GM15510 (cell line): ENCODE results near the gene HAND2.

Experiments
- POLR2A ChIP-seq: IDR thresholded peaks from 3 replicates; pipeline ENCODE4 v1.6.1; 2011; ENCODE audit warnings: borderline replicate concordance; ENCODE audit not compliant: insufficient read length; ENCODE audit errors: extremely low read depth

The HAND2 gene

DNA sequence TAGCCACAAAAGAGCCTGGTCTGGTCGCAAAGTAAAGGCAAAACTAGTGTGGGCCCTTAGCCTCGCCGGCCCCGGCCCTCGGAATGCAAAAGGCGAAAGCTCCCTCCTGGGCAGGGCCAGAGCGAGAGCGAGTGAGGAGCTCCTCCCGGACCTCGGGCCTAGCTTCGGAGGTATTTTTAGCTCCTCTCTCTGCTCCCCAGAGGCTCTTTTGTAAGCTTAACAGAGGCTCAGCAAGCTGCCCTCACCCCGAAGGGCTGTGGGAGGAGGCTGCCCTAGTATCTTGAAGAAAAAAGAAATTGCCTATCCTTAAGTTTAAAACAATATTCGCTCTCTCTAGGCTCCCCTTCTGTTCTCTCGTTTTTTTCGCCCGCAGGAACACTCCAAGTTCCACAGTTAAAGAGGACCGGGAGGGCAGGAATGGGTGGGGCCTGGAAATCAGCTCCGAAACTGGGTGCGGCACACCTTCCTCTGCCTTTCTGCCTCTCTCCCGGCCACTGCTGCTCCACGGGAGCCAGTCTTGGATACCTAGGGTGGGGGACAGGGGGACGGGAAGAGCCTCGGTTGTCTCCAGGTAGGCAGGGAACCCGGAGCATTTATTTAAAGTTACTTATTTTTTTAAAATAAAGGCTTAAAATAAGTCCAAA is 12.1 kb downstream of the HAND2 start:
- TF ChIP-seq POLR2A, result no peak

DNA sequence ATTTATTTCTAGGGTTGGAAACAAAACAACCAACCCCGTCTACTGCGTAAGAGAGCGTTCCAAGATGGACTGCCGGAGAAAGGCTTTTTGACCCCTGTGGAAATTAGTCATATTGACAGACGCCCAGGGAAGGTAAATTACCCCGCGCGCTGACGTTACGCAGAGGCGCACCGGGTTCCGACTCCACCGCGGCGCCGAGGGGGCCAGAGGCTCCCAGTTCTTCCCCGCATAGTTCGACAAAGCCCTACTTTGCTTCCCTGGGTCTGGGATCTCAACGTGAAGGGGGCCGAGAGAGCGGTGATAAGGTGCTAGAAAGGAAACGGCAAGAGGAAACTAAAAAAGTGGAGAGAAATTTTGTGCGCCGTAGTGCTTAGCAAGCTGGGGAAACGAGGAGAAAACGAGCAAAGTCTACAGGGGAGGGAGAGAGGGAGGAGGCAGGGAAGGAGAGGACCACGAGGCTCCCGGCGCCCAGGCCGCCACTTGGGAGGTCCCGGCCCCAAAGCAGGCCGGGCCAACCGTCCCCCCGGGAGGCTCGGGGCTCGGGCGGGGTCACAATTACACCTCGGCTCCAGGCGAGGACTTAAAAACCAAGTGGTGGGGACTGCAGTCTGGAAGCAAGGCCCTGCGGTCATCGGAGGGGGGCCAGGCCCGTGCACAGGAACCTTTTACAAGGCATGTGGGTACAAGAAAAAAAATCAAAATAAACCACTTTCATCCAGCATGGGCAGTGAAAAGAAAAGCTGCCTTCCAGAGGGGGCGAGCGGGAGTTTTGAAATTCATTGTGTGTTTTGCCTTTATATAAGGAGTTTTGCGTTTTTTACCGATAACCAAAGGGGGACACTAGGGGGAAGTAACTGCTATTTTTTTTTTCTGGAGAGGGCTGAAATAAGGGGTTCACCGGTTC is 13.2 kb downstream of the HAND2 start:
- TF ChIP-seq POLR2A, result no peak

DNA sequence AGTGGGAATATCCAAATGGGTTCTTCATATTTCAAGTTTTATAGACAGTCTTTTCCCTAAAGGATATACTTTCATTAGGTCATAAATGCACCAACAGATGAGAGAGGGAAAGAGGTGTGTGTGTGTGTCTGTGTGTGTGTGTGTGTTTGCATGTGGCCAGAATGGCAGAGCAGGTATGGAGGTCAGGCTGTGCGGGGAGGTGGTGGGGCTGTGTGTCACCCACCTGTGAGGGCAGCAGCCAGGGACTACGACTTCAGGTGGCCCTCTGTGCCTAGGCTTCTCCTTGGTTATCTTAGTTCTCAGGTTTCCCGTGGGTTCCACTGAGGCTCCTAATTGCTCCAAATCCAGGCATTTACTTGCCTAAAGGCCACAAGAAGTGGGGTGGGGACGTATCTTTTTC is 14.6 kb downstream of the HAND2 start:
- no peak for TF ChIP-seq POLR2A

DNA sequence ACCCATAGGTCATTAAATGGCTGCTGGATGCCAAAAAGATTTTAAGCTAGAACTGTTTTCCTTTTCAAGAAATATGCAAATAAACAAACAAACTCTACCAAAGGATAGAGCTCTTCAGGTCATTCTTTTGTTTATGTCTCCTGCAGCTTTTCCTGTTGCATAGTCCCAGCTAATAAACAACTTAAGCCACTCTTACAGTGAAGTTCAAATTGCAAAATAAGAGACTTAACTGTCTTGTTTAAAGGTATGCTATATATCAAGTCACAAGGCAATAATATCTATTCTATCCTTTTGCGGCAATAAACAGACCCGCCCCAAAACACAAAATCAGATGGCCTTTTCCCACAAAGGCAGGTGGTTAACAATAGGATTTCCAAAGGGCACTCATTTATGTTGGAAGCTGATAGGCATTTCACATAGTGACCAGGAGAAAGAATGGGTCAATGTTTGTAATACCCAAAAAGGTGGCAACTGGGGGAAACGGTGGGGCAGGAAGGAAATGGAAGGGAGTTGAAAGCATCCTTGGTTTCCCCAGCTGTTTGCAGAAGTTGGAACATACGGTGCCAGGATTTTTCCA is 15.3 kb downstream of the HAND2 start:
- no peak for TF ChIP-seq POLR2A

DNA sequence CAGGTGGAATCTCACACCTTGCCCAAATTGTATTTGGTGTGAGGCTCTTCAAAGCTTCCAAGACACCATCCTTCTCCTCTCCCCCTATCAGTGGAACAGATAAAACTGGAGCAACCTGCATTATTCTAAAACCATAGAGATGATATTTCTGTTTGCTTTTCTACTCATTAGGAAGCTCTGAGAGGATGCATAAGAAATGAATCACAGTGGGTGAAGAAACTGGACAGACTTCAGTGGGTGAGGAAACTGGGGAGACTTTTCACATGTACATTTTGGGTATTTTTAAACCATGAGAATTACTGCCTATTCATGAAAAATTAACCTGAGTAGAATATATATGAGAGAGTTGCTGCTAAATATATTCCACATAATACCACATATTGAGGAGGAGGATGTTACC is 16.4 kb downstream of the HAND2 start:
- no peak for TF ChIP-seq POLR2A

DNA sequence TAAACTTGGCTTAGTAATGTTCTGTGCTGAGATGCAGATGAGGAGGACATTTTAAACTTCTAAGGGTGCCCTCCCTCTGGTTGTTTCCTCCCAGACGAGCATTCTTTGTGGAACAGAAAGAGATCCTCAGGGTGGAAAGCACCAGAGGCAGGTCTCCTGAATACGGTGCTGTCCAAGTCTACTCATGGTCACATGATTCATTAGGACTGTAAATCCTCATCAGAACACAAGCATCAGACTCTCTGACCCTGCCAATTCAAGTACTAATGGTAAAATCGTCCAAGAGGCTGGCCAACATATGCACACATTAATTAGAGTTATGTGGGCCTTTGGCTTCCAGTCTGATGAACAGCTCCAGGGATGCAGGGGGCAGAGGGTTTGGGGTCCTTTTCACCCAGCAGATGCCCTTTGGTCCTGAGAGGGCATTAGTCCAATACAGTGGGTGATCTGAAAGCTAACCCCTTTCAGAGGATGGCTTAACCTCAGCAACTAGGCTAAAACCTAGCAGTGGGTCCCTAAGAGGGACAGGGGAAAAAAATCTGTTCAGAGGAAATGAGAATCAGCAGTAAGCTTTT is 18.2 kb downstream of the HAND2 start:
- no peak for TF ChIP-seq POLR2A

DNA sequence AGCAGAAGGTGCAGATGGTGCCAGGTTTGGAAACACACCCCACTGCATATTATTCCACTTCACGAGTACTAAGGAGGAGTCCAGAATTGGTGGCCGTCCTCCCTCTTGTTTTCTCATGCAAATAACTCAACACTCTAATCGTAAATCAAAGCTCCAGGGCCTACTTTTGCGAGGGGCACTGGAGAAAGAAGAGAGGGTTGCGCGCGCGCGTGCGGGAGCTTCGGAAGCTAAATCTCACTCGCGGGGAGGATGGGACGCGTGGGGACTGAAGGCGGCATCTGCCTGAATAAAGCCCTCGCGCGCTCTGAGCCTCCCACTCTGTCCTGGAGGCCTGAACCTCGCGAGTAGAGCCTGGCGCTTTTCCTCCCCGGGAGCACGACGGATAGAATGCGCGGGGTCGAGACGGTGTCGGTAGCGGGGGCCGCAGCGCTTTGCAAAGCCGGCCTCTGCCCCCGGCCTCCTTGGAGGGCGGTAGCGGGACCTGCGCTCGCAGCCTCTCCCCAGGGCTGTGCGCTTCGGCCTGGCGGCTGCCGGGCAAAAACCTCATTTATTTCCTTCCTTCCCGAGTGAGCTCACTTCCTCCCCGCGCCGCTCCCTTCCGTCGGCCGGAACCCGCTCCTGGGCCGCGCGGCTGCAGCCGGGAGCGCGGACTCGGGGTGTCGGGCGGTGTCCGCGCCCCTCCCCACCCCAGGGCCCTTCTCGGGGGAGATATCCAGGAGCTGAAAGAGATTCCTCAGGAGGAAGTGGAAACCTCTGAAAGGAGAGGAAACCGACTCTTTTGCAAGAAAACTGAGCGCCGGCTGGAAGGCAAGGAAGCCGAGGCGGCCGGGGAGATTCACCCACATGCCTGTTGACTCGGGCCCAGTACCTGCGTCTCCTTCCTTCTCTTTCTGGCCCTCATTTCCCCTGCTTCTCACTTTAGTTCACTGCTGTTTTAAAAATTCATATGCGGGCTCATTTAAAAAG is 20.7 kb downstream of the HAND2 start:
- peak; percentile 38 for TF ChIP-seq POLR2A

DNA sequence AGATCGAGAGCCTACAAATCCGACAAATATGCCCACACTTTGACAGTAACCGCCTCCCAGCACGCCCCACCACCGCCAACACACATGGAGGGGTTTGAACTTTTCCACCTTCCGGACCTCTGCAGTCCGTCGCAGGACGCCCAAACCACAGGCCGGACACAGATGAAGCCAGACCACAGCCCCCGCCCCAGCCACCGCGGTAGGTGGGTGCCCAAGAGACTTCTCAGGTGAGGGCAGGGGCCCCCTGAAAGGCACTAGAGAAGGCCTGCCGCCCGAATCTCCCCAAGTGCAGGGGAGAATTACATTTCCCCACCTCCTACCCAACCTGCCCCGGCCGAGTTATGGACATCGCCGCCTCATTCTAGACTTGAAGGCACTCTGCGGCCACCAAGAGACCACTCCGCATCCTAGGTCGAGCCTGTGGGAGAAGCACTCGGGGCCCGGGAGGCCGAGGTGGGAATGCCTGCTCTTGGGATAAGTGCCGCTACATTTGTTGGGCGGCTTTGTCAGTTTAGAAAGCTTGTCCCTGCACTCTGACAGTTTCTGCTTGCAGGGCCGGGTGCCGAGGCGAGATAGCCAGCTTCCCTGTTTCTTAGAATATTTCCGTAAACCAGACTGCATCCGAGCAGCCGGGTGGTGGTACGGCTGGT is 21.5 kb downstream of the HAND2 start:
- no peak for TF ChIP-seq POLR2A

DNA sequence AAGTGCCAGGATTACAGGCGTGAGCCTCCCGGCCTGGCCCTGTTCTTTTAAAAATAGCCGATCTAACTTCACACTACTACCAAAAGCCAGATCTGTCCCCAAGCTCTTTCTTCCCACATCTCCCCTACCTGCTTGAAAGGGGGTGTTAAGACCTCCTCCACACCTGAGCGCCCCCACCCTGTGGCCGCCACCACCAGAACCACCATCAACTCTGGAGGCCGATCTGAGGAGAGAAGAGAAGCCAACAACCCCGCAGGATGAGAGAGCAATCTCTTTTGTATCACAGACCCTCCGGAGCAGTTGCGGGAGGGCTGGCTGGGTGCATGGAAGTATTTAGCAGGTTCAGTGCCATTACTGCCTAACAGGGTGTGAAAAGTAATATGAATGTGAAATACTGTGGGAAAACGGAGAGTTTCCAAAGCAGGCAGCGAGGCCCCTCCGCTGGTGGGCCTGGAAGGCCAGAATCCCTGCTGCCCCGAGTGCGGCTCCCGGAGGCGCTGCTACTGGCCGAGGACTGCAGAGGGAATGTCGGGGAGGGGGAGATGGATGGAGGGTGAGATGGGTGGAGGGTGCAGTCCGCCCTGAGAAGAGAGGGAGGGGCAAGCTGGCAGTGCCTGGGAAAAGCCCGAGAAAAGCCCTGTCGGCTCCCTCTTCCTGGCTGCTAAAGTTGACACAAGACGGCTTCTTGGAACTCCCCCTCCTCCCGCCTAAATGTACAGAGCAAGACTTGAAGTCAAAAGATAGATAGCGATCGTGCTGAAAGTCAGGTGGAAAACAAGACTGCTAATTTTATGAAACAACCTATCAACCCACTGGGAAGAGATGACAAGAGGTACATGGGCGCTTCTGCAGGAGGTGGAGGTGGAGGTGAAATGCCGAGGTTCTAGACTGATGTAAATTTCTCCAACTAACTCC is 22.3 kb downstream of the HAND2 start:
- no peak for TF ChIP-seq POLR2A

DNA sequence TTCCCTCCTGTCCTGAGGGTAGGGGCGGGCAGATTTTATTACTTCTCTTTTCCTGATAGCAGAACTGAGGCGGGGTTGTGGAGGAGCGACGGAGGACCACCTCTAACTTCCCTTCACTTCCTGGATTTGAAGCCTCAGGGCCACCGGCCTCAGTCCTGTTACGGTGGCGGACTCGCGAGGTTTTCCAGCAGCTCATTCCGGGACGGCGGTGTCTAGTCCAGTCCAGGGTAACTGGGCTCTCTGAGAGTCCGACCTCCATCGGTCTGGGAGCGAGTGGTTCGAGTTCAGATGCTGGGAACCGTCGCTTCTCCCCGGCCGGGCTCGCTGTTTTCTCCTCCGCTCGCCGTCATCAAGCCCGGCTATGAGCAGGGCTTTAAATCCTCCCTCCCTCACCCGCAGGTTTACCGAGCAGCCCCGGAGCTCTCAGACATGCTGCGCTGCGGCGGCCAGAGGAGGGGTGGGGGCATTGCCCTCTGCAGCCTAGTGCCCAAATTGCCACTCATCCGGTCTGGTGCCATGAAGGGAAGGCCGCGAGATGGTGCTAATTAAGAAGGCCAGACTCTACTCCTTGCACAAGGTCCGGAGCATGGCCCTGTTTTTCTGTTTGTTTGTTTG is 23.3 kb downstream of the HAND2 start:
- TF ChIP-seq POLR2A, result no peak

DNA sequence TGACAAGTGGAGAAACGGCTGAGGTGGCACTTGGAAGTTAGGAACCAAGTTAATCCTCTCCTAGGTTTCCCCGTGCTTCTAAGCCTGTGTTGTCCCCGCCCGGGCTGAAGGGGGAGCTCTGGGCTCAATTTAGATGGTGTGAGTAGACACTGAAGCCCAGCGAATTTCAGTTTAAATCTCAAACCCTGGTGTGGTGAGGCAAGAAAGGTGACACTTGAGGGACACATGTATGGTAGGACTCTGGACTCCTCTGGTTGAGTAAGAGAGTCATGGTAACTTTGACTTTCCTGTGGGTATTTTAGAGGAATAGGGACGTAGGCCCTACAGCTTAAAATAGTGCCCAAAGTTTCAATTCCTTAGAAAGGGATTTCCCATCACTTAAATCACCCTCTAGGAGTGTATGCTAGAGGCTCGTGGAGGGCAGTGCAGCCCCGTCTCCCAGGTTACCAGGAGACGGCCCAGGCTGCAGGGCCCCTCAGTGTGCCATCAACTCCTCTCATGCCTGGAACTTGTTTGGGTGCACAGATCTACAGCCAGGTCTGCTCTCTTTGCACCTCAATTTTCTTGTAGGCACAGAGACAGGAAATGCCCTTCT is 24.0 kb downstream of the HAND2 start:
- TF ChIP-seq POLR2A, result no peak

DNA sequence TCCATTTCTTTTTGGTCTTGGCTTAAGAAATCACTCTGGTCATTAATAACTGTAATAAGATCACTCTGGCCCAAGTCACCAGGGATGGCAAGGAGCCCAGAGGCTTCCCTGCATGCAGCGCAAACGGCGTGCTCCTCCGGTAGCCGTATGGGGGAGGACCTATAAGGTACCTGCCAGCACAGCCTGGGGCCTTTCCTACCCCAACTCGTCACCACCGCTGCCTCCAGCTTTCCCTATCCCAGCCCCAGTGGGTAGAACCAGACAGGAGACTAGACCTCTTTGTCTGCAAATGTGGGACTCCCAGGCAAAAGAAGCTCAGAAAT is 25.9 kb downstream of the HAND2 start:
- TF ChIP-seq POLR2A, result no peak

DNA sequence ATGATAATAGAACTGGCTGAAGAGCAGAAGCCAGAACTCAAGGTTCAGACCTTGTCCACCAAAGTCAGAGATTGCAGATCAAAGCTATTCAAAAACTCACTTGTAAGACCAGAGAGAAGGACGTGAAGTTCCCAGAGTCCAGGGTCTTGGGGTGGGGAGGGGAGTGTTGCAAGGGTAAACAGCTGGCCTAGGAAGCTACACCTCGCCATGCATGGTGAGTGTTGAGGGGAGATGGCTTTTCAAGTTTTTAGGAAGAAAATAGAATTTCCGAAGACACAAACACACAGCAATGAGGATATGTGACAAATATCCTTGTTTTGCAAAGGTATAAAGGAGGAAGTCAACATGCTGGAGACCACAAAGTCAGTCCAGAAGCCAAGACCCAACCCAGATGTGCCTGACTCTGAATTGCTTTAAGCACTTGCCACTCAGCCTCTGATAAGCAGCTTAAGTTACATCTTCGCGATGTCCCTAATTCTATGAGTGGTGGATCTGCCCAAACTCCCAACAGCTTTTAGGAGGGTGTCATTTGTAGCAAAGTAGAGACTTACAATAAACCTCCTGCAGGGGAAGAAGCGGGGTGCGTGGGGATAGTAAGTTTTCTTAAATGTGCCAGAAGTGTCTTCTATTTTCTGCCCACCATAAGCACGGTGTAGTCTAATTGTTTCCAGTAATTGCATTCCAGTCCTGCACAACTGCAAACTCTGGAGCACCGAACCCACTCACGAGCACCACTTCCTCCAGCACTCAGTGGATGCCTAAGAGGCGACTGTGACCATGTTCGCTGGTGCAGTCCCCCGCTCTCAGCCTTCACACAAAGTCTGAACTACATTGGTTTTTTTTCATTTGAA is 26.5 kb downstream of the HAND2 start:
- no peak for TF ChIP-seq POLR2A
